Left ventricle myocardium inferior (tissue), 1 donor: ENCODE data around the gene MAGEA9B. TPM values are rescaled to one million over a fixed set of nuclear protein-coding genes. Genes with fewer than 3 reads are reported as not detected.
"Not testable (repeated sequence)": the region's sequence is repeated elsewhere in the genome, so short reads cannot be mapped to it uniquely, and the experiment has no call there.

Experiments used
- DNase-seq: peaks from one replicate; pipeline ENCODE4 v3.0.0-alpha.2; 2020
- H3K27ac ChIP-seq: fragments of 200-600 bp; replicated peaks from 2 replicates; pipeline ENCODE4 v1.8.0; 2021
- H3K27me3 ChIP-seq: fragments of 200-600 bp; 2 replicates; pipeline ENCODE4 v1.8.0; 2021; ENCODE audit warnings: low read depth
- H3K36me3 ChIP-seq: fragments of 200-600 bp; 2 replicates; pipeline ENCODE4 v1.8.0; 2021
- H3K4me1 ChIP-seq: fragments of 200-600 bp; 2 replicates; pipeline ENCODE4 v1.8.0; 2021
- H3K4me3 ChIP-seq: fragments of 200-600 bp; 2 replicates; pipeline ENCODE4 v1.8.0; 2021; ENCODE audit warnings: mild to moderate bottlenecking, moderate library complexity
- H3K9me3 ChIP-seq: fragments of 200-600 bp; replicated peaks from 2 replicates; pipeline ENCODE4 v1.8.0; 2021
- CTCF ChIP-seq: fragments of 200-600 bp; IDR thresholded peaks from 2 replicates; pipeline ENCODE4 v1.8.0; 2021; ENCODE audit warnings: antibody characterized with exemption, mild to moderate bottlenecking, borderline replicate concordance
- intact Hi-C: fragments of 100-400 bp; cut with micrococcal nuclease; formaldehyde crosslinking; loops from one replicate; pipeline ENCODE4 v1.11.0; 2022
- total RNA-seq: library from RNA; stranded (reverse); fragmentation: NEBNext Ultra II Directional; extraction: Animal tissue kit (Norgen Biotek cat#: 25700); gene quantifications from one replicate; pipeline ENCODE4 v1.2.1, GENCODE V29; 2021
- donor health status: DM: no; HTN: yes; CAD: no; lungs with severe emphysema.

MAGEA9B gene
- total RNA-seq, 1 donor from 2014 or later = not detected

DNA sequence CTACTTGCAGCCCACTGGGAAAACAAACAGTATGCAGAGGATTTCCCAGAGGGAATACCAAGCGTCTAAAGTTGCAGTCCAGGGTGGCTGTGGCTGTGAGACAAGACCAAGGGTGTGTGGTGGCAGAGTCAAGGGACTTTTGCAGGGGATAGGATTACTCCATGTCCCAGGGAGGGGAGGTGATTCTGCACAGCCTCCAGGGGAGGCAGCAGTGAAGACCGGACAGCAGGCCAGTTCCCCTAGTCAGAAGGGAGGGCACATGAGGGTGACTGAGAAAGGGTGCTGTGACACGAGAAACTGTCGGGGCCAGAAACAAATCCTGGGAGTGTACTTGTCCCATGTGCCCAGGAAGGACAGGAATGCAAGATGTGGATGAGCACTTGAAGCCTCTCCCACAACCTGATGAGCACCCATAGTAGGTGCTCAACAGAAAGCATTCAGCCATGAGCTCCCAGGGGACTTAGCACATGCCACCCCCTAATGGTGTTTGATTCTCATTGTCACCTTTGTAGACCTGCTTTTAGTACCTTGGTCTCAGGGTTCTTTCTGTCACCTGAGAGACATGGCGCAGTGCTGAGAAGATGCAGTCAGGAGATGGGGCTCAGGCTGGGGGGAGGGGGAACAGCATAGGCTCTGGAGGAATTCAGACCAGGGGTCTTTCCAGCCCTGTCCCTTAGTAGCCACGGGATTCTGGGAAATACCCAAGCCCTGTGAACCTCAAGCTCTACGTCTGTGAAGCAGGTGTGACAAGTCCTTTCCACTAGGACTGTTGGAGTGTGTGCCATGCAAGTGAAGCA lies 19.4 kb downstream of the MAGEA9B start:
- Histone ChIP-seq H3K9me3 (no peaks in the 10 kb centered on the region), H3K27ac (no peak overlapping the region), H3K36me3 (no peaks in the 10 kb centered on the region), H3K4me1 (no peaks in the 10 kb centered on the region), H3K4me3 (no peak overlapping the region), H3K27me3 (no peaks in the 10 kb centered on the region)
- intact Hi-C loops = no loop called here
- no peak for DNase-seq
- TF ChIP-seq CTCF = no peak

DNA sequence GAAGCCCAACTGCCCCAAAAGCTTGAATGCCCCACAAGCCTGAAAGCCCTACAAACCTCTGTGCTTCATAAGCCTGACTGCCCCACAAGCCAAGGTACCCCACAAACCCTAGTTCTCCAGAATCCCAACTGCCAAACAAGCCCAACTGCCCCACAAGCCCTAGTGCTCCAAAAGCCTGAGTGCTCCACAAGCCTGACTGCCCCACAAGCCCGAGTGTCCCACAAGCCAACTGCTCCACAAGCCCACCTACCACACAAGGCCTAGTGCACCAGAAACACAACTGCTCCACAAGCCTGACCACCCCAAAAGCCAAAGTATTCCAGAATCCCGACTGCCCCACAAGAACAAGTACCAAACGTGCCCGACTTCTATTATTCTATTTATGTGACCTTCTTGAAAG lies 23.9 kb downstream of the MAGEA9B start:
- Histone ChIP-seq H3K36me3 (no peaks in the 10 kb centered on the region), H3K27ac (no peak overlapping the region), H3K9me3 (no peaks in the 10 kb centered on the region), H3K27me3 (no peaks in the 10 kb centered on the region), H3K4me1 (no peaks in the 10 kb centered on the region), H3K4me3 (no peak overlapping the region)
- DNase-seq = no peak
- TF ChIP-seq CTCF = no peak
- intact Hi-C loops = no loop called here

GRCh38 chrX:149555251-149555650 lies 32.0 kb downstream of the MAGEA9B start:
- intact Hi-C loops, H3K4me3 ChIP-seq: not testable (repeated sequence)

GRCh38 chrX:149551939-149552248 lies 35.4 kb downstream of the MAGEA9B start:
- H3K27ac ChIP-seq, H3K27me3 ChIP-seq, H3K4me1 ChIP-seq, H3K4me3 ChIP-seq, H3K36me3 ChIP-seq, H3K9me3 ChIP-seq, intact Hi-C loops, DNase-seq: not testable (repeated sequence)

More at GRCh38 chrX:149555251-149555650, 32.0 kb downstream of the MAGEA9B start:
- H3K36me3 ChIP-seq, H3K4me1 ChIP-seq, H3K9me3 ChIP-seq, H3K27ac ChIP-seq, H3K27me3 ChIP-seq, DNase-seq: not testable (repeated sequence)

- H3K27ac ChIP-seq, H3K9me3 ChIP-seq, H3K27me3 ChIP-seq, H3K36me3 ChIP-seq, H3K4me1 ChIP-seq, H3K4me3 ChIP-seq, DNase-seq, intact Hi-C loops: not testable (repeated sequence)
Measured at GRCh38 chrX:149551245-149551938, 35.9 kb downstream of the MAGEA9B start.

DNA sequence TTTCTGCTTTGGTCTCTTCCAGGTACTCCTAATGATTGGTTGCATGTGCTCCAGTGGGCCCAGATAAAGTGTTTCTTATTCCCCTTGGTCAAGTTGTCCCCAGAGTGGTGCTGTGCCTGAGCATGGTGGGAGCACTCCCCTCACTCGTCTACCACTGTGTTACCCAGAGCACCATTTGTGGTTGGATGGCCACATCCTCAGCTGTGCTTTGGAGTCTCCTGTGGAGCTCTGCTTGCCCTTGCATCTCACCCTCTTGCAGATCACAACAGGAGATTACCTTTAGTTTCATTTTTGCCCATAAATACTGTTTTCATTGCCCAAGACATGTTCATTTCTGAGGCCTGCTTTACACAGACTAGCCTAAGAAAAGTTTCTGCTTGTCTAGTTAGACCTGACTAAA lies 36.8 kb downstream of the MAGEA9B start:
- intact Hi-C loops, H3K4me3 ChIP-seq, H3K4me1 ChIP-seq, H3K36me3 ChIP-seq, H3K27me3 ChIP-seq, H3K27ac ChIP-seq, H3K9me3 ChIP-seq, DNase-seq: not testable (repeated sequence)

GRCh38 chrX:149549701-149550100 lies 37.6 kb downstream of the MAGEA9B start, which contains the start of gene HSFX3:
HSFX3 (minus strand) TSS chrX:149549924; CDS start chrX:149549852, 72 bp downstream.
- H3K27ac ChIP-seq, H3K4me1 ChIP-seq, H3K36me3 ChIP-seq, H3K27me3 ChIP-seq, DNase-seq, H3K4me3 ChIP-seq, intact Hi-C loops, H3K9me3 ChIP-seq: not testable (repeated sequence)

DNA sequence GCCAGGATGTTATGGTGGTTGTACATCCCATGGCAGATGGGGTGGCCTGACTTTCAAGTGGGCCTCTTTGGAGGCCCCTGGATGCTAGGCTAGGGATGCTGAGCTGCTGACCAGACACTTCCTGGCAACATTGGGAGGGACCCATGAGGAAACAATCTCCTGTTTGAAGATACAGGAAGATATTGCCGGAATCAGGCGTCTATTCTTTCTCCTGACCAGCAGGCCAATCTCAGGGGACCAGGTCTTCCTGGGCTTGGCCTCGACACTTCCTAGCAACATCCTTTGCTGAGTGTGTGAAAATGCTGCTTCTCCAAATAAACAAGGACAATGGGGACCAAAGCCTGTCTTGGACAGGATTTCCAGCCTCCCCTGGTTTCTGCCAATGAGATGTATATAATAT lies 39.5 kb downstream of the MAGEA9B start:
- H3K27me3 ChIP-seq, H3K4me1 ChIP-seq, H3K9me3 ChIP-seq, H3K36me3 ChIP-seq, H3K4me3 ChIP-seq, H3K27ac ChIP-seq, intact Hi-C loops, DNase-seq: not testable (repeated sequence)

DNA sequence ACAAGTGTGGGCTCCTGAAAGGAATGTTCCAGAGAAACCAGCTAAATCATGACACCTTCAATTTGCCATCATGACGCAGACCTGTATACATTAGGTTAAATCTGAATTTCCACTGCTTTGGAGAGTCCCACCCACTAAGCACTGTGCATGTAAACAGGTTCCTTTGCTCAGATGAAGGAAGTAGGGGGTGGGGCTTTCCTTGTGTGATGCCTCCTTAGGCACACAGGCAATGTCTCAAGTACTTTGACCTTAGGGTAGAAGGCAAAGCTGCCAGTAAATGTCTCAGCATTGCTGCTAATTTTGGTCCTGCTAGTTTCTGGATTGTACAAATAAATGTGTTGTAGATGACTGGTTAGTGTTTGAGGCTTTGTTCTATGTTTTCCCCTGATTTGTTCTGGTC lies 40.3 kb downstream of the MAGEA9B start:
- H3K4me1 ChIP-seq, H3K36me3 ChIP-seq, intact Hi-C loops, H3K9me3 ChIP-seq, H3K27ac ChIP-seq, H3K27me3 ChIP-seq, DNase-seq, H3K4me3 ChIP-seq: not testable (repeated sequence)

- H3K27ac ChIP-seq, H3K4me1 ChIP-seq, H3K9me3 ChIP-seq, H3K36me3 ChIP-seq, H3K27me3 ChIP-seq, intact Hi-C loops, H3K4me3 ChIP-seq, DNase-seq: not testable (repeated sequence)
Measured at GRCh38 chrX:149545545-149546543, 41.4 kb downstream of the MAGEA9B start.
